GM12891 (cell line): ENCODE measurements around the gene KRT15.

Source experiments
- DNase-seq: peaks from one replicate; pipeline ENCODE4 v3.0.0; 2011; ENCODE audit warnings: low spot score; ENCODE audit not compliant: insufficient read length
- FAIRE-seq: peaks from 2 replicates; lab custom pipeline; 2011; peaks lifted over from hg19 to GRCh38; lab: Jason Lieb, UNC
- PAX5 ChIP-seq: IDR thresholded peaks from 2 replicates; pipeline ENCODE4 v1.6.1; 2011; ENCODE audit warnings: low read length, moderate library complexity, mild to moderate bottlenecking; ENCODE audit not compliant: insufficient read depth, severe bottlenecking
- POLR2A ChIP-seq: IDR thresholded peaks from 2 replicates; pipeline ENCODE4 v1.6.1; 2011; ENCODE audit warnings: low read depth, low read length, control low read depth
- POLR2AphosphoS5 ChIP-seq: IDR thresholded peaks from 2 replicates; pipeline ENCODE4 v1.6.1; 2011; ENCODE audit warnings: low read depth, low read length, control low read depth
- POU2F2 ChIP-seq: IDR thresholded peaks from 2 replicates; pipeline ENCODE4 v1.6.1; 2011; ENCODE audit warnings: low read depth, mild to moderate bottlenecking, control low read depth, low read length, moderate library complexity
- SPI1 ChIP-seq: IDR thresholded peaks from 2 replicates; pipeline ENCODE4 v1.6.1; 2011; ENCODE audit warnings: low read depth, low read length, control low read depth
- TAF1 ChIP-seq: IDR thresholded peaks from 2 replicates; pipeline ENCODE4 v1.6.1; 2011; ENCODE audit warnings: low read depth, low read length, control low read depth

KRT15 gene

GRCh38 chr17:41530062-41531048, 11.7 kb upstream of the KRT15 start:
- DNase-seq = no peak
- no peak for FAIRE-seq
- TF ChIP-seq PAX5 (no peak), POLR2A (no peak), POU2F2 (no peak), SPI1 (no peak), POLR2AphosphoS5 (no peak), TAF1 (no peak)

GRCh38 chr17:41529491-41529915, 10.8 kb upstream of the KRT15 start:
- FAIRE-seq = no peak
- DNase-seq = no peak
- TF ChIP-seq POLR2AphosphoS5 (no peak), POU2F2 (no peak), PAX5 (no peak)

GRCh38 chr17:41528959-41529353, 10.3 kb upstream of the KRT15 start:
- TF ChIP-seq SPI1 (no peak), PAX5 (no peak), TAF1 (no peak), POLR2A (no peak), POU2F2 (no peak), POLR2AphosphoS5 (no peak)
- no peak for DNase-seq
- FAIRE-seq = no peak

GRCh38 chr17:41527063-41528023, 8.7 kb upstream of the KRT15 start:
- TF ChIP-seq SPI1 = no peak
- TF ChIP-seq POLR2AphosphoS5 = no peak
- TF ChIP-seq PAX5 = no peak
- no peak for TF ChIP-seq TAF1
- TF ChIP-seq POU2F2 = no peak
- TF ChIP-seq POLR2A = no peak
- FAIRE-seq = no peak
- no peak for DNase-seq

GRCh38 chr17:41524261-41524660, 5.6 kb upstream of the KRT15 start:
- TF ChIP-seq POLR2AphosphoS5 = no peak
- TF ChIP-seq POU2F2 = no peak
- TF ChIP-seq SPI1 = no peak
- TF ChIP-seq POLR2A = no peak
- TF ChIP-seq PAX5 = no peak
- DNase-seq = no peak
- FAIRE-seq = no peak

GRCh38 chr17:41523787-41524186, 5.1 kb upstream of the KRT15 start:
- DNase-seq (no peak), FAIRE-seq (no peak)
- TF ChIP-seq POLR2A (no peak), PAX5 (no peak), POU2F2 (no peak), POLR2AphosphoS5 (no peak), TAF1 (no peak), SPI1 (no peak)

- FAIRE-seq (no peak), DNase-seq (no peak)
- TF ChIP-seq POLR2AphosphoS5 (no peak), PAX5 (no peak), TAF1 (no peak), POLR2A (no peak), SPI1 (no peak), POU2F2 (no peak)
These were observed 4.5 kb upstream of the KRT15 start for GRCh38 chr17:41523225-41523593.

- no peak for DNase-seq
- TF ChIP-seq POLR2AphosphoS5 = no peak
- no peak for TF ChIP-seq PAX5
- TF ChIP-seq POU2F2 = no peak
- no peak for TF ChIP-seq SPI1
- no peak for TF ChIP-seq POLR2A
- TF ChIP-seq TAF1 = no peak
- FAIRE-seq = no peak
These were observed 3.9 kb upstream of the KRT15 start for GRCh38 chr17:41522301-41523224.

- DNase-seq (no peak), FAIRE-seq (no peak)
- no peak for TF ChIP-seq PAX5
These were observed 3.0 kb upstream of the KRT15 start for GRCh38 chr17:41521574-41522261.
